Measurements from ENCODE around the gene PRKG1.

PRKG1 gene

DNA sequence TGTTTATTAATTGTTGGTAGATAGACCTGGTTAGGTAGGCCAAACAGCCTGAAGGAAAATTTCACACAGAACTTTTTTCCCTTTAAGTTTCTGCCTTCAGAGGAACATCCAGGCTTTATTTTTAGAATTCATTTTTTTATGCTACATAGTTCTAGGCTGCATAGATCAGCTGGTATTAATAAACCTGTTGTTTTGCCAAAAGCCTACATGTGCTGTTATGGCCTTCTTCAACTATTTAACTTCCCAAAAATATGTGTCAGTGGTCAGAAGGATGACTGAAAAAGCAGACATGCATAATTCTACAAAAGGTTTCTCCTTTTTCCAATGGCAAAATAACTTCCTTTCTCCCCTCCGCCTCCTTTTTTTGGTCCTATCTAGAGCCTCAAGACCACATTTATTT lies 936.8 kb downstream of the PRKG1 start:
- DNase-seq (ENCODE audit: insufficient read length, low spot score) = no peak
- no peak for FAIRE-seq

DNA sequence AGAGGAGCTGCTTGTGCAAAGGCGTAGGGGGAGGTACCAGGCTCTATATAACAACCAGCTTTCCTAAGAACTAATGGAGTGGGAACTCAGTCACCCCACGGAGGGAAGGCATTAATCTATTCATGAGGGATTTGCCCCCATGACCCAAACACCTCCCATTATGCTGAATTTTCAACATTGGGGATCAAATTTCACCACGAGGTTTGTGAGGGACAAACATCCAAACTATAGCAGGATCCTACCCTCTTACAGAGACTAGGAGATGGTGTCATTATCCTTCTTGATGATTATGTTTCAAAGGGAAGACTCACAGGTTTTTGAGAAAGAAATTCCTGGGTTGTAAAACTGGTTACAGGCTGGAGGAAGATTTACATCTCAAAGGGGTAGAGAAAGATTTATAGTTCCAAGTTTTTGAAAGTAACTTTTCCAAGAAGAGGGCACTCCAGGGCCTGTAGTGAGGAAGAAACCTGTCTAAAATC lies 944.8 kb downstream of the PRKG1 start:
- FAIRE-seq (no peak), DNase-seq (ENCODE audit: insufficient read length, low spot score) (no peak)
- TF ChIP-seq POLR2A (IDR thresholded peaks at IDR 0.05; ENCODE audit: low read depth, low read length) = no peak
- TF ChIP-seq PAX5 (IDR thresholded peaks at IDR 0.05; ENCODE audit: insufficient read depth, low read length, severe bottlenecking) = no peak
- no peak for TF ChIP-seq POU2F2 (IDR thresholded peaks at IDR 0.05; ENCODE audit: low read depth, low read length)
- TF ChIP-seq SPI1 (IDR thresholded peaks at IDR 0.05; ENCODE audit: low read depth, low read length) = no peak
- TF ChIP-seq TAF1 (IDR thresholded peaks at IDR 0.05; ENCODE audit: low read depth, low read length) = no peak
- TF ChIP-seq POLR2AphosphoS5 (IDR thresholded peaks at IDR 0.05; ENCODE audit: low read depth, low read length) = no peak

More for the DNA sequence above, 936.8 kb downstream of the PRKG1 start:
- TF ChIP-seq SPI1 (IDR thresholded peaks at IDR 0.05; ENCODE audit: low read depth, low read length) (no peak), POLR2A (IDR thresholded peaks at IDR 0.05; ENCODE audit: low read depth, low read length) (no peak), POU2F2 (IDR thresholded peaks at IDR 0.05; ENCODE audit: low read depth, low read length) (no peak), POLR2AphosphoS5 (IDR thresholded peaks at IDR 0.05; ENCODE audit: low read depth, low read length) (no peak), PAX5 (IDR thresholded peaks at IDR 0.05; ENCODE audit: insufficient read depth, low read length, severe bottlenecking) (no peak), TAF1 (IDR thresholded peaks at IDR 0.05; ENCODE audit: low read depth, low read length) (no peak)

DNA sequence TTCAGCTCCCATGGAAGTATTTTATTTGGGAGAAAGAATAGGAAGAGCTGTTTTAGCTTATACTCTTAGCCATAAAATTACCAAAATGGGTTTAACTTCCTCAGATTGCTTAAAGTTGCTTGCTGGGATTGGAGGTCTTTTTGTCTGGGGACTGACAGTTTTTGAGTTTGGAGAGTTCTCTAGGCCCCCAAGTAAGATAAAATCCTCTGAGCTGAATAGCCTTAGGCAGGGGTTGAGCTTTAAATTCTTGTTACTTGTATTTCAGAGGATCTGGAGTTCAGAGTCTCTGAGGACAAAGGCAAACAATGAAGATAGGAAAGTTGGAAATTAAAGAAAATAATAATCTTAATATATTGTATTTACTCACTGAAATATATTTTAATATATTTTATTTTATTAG lies 945.4 kb downstream of the PRKG1 start:
- TF ChIP-seq POLR2AphosphoS5 (IDR thresholded peaks at IDR 0.05; ENCODE audit: low read depth, low read length) (no peak), TAF1 (IDR thresholded peaks at IDR 0.05; ENCODE audit: low read depth, low read length) (no peak), SPI1 (IDR thresholded peaks at IDR 0.05; ENCODE audit: low read depth, low read length) (no peak), POU2F2 (IDR thresholded peaks at IDR 0.05; ENCODE audit: low read depth, low read length) (no peak), POLR2A (IDR thresholded peaks at IDR 0.05; ENCODE audit: low read depth, low read length) (no peak), PAX5 (IDR thresholded peaks at IDR 0.05; ENCODE audit: insufficient read depth, low read length, severe bottlenecking) (no peak)
- FAIRE-seq (no peak), DNase-seq (ENCODE audit: insufficient read length, low spot score) (no peak)

DNA sequence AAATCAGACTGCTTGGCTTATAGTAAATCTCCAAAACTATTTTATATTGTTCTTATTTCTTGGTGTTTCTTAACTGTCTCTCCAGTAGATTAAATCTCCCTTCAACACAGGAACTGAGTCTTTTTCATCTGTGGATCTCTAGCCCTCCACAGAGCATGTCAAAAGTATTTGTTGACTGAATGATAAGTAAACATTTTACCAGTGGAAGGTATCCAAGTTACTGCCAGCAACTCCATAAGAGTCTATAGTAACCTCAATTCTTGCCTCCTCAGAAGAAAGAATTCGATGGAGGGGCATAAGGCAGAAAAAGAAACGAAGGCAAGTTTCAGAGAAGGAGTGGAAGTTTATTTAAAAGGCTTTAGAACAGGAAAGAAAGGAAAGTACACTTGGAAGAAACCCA lies 945.9 kb downstream of the PRKG1 start:
- FAIRE-seq (no peak), DNase-seq (ENCODE audit: insufficient read length, low spot score) (no peak)
- TF ChIP-seq TAF1 (IDR thresholded peaks at IDR 0.05; ENCODE audit: low read depth, low read length) (no peak), PAX5 (IDR thresholded peaks at IDR 0.05; ENCODE audit: insufficient read depth, low read length, severe bottlenecking) (no peak), POLR2A (IDR thresholded peaks at IDR 0.05; ENCODE audit: low read depth, low read length) (no peak), SPI1 (IDR thresholded peaks at IDR 0.05; ENCODE audit: low read depth, low read length) (no peak), POU2F2 (IDR thresholded peaks at IDR 0.05; ENCODE audit: low read depth, low read length) (no peak), POLR2AphosphoS5 (IDR thresholded peaks at IDR 0.05; ENCODE audit: low read depth, low read length) (no peak)

DNA sequence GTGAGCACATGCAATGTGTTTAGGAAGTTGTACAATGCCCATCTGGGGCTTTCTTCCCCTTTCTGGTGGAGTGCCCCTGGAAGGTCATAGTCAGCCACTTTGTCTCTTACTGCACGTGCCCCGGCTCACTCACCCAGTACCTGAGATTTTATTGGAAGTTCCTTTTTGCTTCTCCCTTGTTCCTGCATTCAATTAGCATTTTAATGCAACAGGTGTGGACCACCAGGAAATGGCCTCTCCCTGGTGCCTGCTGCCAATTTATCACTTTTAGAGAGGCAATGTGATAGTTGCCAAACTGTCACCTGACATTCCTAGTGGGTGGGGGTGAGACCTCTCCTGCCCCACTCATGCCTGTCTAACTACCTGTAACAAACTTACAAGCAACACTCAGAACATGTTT lies 946.4 kb downstream of the PRKG1 start:
- TF ChIP-seq TAF1 (IDR thresholded peaks at IDR 0.05; ENCODE audit: low read depth, low read length) (no peak), POLR2AphosphoS5 (IDR thresholded peaks at IDR 0.05; ENCODE audit: low read depth, low read length) (no peak), POU2F2 (IDR thresholded peaks at IDR 0.05; ENCODE audit: low read depth, low read length) (no peak), POLR2A (IDR thresholded peaks at IDR 0.05; ENCODE audit: low read depth, low read length) (no peak), SPI1 (IDR thresholded peaks at IDR 0.05; ENCODE audit: low read depth, low read length) (no peak), PAX5 (IDR thresholded peaks at IDR 0.05; ENCODE audit: insufficient read depth, low read length, severe bottlenecking) (no peak)
- DNase-seq (ENCODE audit: insufficient read length, low spot score) (no peak), FAIRE-seq (no peak)

DNA sequence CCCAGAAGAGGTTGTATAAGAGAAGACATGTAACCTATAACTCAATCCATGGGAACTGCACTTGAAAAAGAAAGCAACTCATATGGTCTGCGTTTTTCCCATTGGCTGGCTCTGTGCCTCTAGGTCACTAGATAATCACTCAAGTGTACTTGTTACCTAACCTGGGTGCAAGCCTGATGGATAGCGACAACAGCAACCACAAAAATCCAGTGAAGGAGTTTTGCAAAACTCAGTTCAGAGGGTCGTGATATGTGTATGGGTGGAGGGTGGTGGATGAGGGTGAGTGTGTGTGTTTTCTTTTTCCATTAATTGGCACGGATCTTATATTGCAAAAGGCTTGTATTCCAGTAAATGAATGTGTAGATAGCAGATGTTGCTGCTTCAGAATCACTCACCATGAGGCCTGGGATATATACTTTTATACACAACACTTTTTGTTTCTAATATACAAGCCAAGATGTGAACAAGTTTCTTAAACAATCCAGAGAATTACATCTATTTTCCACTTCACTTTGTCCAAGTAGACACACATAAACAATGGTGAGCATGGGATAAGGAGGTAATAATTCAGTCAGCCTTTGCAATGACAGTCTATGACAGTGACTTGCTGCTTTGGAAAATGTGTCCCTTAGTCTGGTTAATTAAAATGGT lies 952.9 kb downstream of the PRKG1 start:
- no peak for FAIRE-seq
- TF ChIP-seq POU2F2 (IDR thresholded peaks at IDR 0.05; ENCODE audit: low read depth, low read length) (no peak), PAX5 (IDR thresholded peaks at IDR 0.05; ENCODE audit: insufficient read depth, low read length, severe bottlenecking) (no peak), SPI1 (IDR thresholded peaks at IDR 0.05; ENCODE audit: low read depth, low read length) (no peak), TAF1 (IDR thresholded peaks at IDR 0.05; ENCODE audit: low read depth, low read length) (no peak), POLR2A (IDR thresholded peaks at IDR 0.05; ENCODE audit: low read depth, low read length) (no peak), POLR2AphosphoS5 (IDR thresholded peaks at IDR 0.05; ENCODE audit: low read depth, low read length) (no peak)
- DNase-seq (ENCODE audit: insufficient read length, low spot score) = no peak

DNA sequence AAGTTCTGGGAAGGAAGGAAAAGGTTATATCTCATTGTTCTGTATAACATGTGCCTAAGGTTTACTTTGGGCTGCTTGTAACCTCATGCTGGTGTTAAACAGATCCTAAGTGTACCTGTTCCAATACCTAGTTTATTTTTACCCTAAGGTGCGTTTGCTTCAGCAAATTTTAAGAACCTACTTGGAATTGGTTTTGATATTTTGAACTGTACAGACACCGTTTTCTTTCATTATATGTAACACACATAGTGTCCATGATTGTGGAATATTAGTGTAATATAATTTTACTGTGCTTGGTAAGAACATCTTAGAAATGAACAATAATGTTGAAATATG lies 954.2 kb downstream of the PRKG1 start:
- DNase-seq (ENCODE audit: insufficient read length, low spot score) (no peak), FAIRE-seq (no peak)
- no peak for TF ChIP-seq POLR2A (IDR thresholded peaks at IDR 0.05; ENCODE audit: low read depth, low read length)
- TF ChIP-seq TAF1 (IDR thresholded peaks at IDR 0.05; ENCODE audit: low read depth, low read length) = no peak
- TF ChIP-seq POLR2AphosphoS5 (IDR thresholded peaks at IDR 0.05; ENCODE audit: low read depth, low read length) = no peak
- TF ChIP-seq SPI1 (IDR thresholded peaks at IDR 0.05; ENCODE audit: low read depth, low read length) = no peak

DNA sequence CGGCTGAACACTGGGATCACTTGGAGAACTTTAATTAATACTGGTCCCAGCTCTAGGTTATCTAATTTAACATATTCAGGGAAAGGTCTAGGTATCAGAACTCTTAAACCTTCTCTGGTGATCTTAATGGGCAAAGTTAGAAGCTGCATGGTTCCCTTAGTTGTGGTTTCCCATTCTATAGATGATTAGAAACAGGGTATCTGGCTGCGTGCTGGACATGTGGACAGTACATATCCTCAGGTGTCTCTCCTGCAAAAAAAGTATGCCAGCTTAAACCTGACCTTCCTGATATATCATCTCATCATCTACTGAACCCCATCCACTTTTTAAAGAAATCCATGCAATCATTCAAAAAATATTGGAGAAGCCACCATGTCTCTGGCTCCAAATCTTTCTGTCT lies 955.3 kb downstream of the PRKG1 start:
- no peak for DNase-seq (ENCODE audit: insufficient read length, low spot score)
- no peak for TF ChIP-seq SPI1 (IDR thresholded peaks at IDR 0.05; ENCODE audit: low read depth, low read length)
- TF ChIP-seq POLR2AphosphoS5 (IDR thresholded peaks at IDR 0.05; ENCODE audit: low read depth, low read length) = no peak
- TF ChIP-seq POU2F2 (IDR thresholded peaks at IDR 0.05; ENCODE audit: low read depth, low read length) = no peak
- TF ChIP-seq POLR2A (IDR thresholded peaks at IDR 0.05; ENCODE audit: low read depth, low read length) = no peak
- no peak for TF ChIP-seq PAX5 (IDR thresholded peaks at IDR 0.05; ENCODE audit: insufficient read depth, low read length, severe bottlenecking)
- TF ChIP-seq TAF1 (IDR thresholded peaks at IDR 0.05; ENCODE audit: low read depth, low read length) = no peak
- FAIRE-seq = no peak

DNA sequence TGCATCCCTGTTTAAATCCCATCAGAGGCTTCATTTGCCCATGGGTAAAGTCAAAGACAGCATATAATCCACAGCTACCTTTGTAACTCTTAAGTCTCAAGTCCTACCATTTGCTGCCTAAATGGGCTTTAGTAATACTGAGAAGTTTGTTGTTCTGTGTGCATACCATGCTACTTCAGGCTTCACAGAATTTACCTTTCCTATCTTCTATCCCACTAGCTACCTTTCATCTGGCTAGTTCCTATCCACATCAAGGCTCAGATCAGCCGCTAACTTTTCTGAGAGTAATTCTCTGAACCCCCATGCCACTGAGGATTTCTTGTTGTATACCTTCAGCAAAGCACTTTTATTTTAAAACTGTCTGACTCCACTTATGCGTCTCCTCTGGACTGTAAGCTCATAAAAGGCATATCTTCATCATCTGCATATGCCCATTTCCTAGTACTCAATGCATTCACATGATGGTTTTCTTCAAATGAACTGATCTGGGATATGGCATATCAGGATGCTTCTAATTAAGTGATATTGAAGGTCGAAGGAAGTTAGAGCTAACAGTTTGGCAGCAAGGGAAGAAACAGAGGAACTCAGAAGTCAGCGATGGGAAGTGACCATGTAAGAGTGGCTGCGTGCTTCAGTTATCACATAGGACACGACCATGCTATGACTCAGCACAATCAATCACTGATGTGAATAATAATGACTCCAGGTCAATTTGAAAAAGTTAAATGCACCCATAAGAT lies 955.9 kb downstream of the PRKG1 start:
- FAIRE-seq (no peak), DNase-seq (ENCODE audit: insufficient read length, low spot score) (no peak)
- no peak for TF ChIP-seq PAX5 (IDR thresholded peaks at IDR 0.05; ENCODE audit: insufficient read depth, low read length, severe bottlenecking)
- no peak for TF ChIP-seq SPI1 (IDR thresholded peaks at IDR 0.05; ENCODE audit: low read depth, low read length)
- no peak for TF ChIP-seq TAF1 (IDR thresholded peaks at IDR 0.05; ENCODE audit: low read depth, low read length)
- TF ChIP-seq POU2F2 (IDR thresholded peaks at IDR 0.05; ENCODE audit: low read depth, low read length) = no peak
- TF ChIP-seq POLR2AphosphoS5 (IDR thresholded peaks at IDR 0.05; ENCODE audit: low read depth, low read length) = no peak
- TF ChIP-seq POLR2A (IDR thresholded peaks at IDR 0.05; ENCODE audit: low read depth, low read length) = no peak

Data from GM12891 (cell line).